Loucy (cell line): ENCODE data around the gene ZBTB38.

Source experiments
- CTCF ChIP-seq: fragments of 200-600 bp; sonication (generic); conservative IDR thresholded peaks from 2 replicates; pipeline ENCODE4 v1.5.1; 2014; ENCODE audit warnings: mild to moderate bottlenecking, antibody characterized with exemption, low read length
- EZH2phosphoT487 ChIP-seq: fragments of 200-600 bp; IDR thresholded peaks from 2 replicates; pipeline ENCODE4 v1.6.1; 2018; ENCODE audit warnings: antibody characterized with exemption, mild to moderate bottlenecking, moderate library complexity, borderline replicate concordance

- TF ChIP-seq CTCF (no peak), EZH2phosphoT487 (no peak)
Measured at GRCh38 chr3:141384575-141384974, 16.3 kb downstream of the ZBTB38 start.
